Muscle of leg (tissue), 11 donors: ENCODE results near the gene FAM25C. TPM values are rescaled to one million over a fixed set of nuclear protein-coding genes. Genes with fewer than 3 reads are reported as not detected.
"Not testable (repeated sequence)": the region's sequence is repeated elsewhere in the genome, so short reads cannot be mapped to it uniquely, and the experiment has no call there.

Source experiments
- DNase-seq: peaks from one replicate; pipeline ENCODE4 v3.0.0; 2013
- H3K27ac ChIP-seq: one replicate; pipeline ENCODE4 v1.5.1; 2013; ENCODE audit warnings: mild to moderate bottlenecking, low read length, control low read depth
- H3K27me3 ChIP-seq: one replicate; pipeline ENCODE4 v1.6.1; 2013; ENCODE audit warnings: low read length; ENCODE audit not compliant: control insufficient read depth, insufficient read depth
- H3K36me3 ChIP-seq: one replicate; pipeline ENCODE4 v1.6.1; 2013; ENCODE audit warnings: low read length; ENCODE audit not compliant: control insufficient read depth, insufficient read depth
- H3K4me1 ChIP-seq: one replicate; pipeline ENCODE4 v1.6.1; 2013; ENCODE audit warnings: low read length; ENCODE audit not compliant: control insufficient read depth, insufficient read depth
- H3K4me3 ChIP-seq: one replicate; pipeline ENCODE4 v1.5.1; 2013; ENCODE audit warnings: low read length, control low read depth
- H3K9me3 ChIP-seq: replicated peaks from 2 replicates; pipeline ENCODE4 v1.6.1; 2013; ENCODE audit warnings: low read depth, low read length; ENCODE audit not compliant: control insufficient read depth
- WGBS: methylation state at CpG from one replicate; pipeline ENCODE4 v1.1.5; 2013; ENCODE audit warnings: missing lambda C conversion rate; ENCODE audit not compliant: insufficient coverage; 5-methylcytosine and 5-hydroxymethylcytosine counted together
- polyA plus RNA-seq, 8 donors: library from polyadenylated mRNA; unstranded; fragments of 120-200 nt; gene quantifications; one replicate each; pipeline versions ENCODE4 v1.2.1 to v1.2.3, GENCODE V29; 2013; ENCODE audit warnings: inconsistent platforms in 1 of 8, low replicate concordance in 1 of 8; ENCODE audit not compliant: insufficient read length in 8 of 8, insufficient read depth in 1 of 8
- total RNA-seq: library from RNA; stranded (reverse); fragments of 120-200 nt; gene quantifications from one replicate; pipeline ENCODE4 v1.2.4, GENCODE V29; 2013

FAM25C gene
- total and polyA plus RNA-seq, 9 donors, result not detected

DNA sequence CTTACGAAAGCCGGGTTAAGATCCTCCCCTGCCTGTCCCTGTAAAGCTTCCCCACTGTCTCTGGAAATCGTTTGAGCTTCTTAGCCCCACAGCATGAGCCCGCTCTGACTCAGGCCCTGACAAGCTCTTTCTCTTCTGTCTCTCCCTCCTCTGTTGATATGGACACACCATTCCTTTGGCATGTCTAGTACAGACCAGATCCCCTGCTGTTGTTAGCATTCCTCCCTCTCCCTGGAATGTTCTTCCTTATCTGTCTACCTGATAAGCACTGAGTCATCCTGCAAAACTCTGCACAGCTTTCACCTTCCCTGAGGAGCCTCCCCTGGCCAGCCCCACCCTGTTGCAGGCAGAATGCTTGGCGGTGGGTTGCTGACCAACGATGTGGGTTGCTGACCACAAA is 11.6 kb downstream of the FAM25C start:
- H3K27me3 ChIP-seq, H3K4me3 ChIP-seq, H3K9me3 ChIP-seq, H3K4me1 ChIP-seq, DNase-seq, H3K36me3 ChIP-seq, H3K27ac ChIP-seq: not testable (repeated sequence)
- no CpG with 5 or more reads among the region's 6 CpGs for WGBS

DNA sequence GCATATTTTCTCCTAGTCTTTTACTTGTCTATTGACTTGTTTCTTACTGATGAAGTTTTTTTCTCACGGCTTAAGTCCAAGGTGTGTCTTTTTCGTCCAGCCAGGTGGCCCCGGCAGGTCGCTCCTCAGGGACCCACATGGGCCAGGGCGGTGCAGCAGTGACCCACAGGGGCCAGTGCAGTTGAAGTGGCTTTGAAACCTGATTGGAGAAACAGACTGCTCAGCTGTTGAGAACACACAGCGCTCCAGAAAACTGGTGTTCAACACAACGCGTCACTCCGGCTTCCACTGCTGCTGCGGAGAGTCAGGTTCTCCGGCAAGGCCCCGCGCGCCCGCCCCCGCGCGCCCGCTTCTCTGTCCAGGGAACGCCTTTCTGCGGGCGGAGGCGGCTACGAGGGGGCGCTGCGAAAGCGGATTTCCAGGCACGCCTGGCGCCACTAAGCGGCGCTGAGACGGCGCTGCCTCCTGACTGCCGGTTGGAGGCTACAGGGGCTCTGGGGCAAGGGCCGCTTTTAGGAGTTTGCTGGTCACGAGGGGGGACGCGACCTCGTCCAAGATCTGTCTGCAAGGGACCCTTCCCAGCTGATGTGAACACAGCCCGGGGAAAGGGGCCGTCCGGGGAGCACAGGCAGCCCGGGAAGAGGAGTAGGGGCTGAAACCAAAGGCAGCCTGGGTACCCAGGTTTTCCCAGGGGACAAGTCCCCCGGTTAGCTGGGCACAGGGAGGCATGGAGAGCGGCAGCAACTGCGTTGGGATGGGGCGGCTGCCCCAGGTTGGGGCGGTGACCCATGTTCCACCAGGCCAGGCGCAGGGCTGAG is 13.0 kb downstream of the FAM25C start:
- no CpG with 5 or more reads among the region's 49 CpGs for WGBS

GRCh38 chr10:47975409-47975808 is 24.2 kb downstream of the FAM25C start:
- no CpG with 5 or more reads among the region's 3 CpGs for WGBS
- not testable (repeated sequence) for H3K36me3 ChIP-seq, H3K27me3 ChIP-seq, DNase-seq, H3K4me1 ChIP-seq, H3K9me3 ChIP-seq, H3K27ac ChIP-seq, H3K4me3 ChIP-seq

More for the DNA sequence above, 13.0 kb downstream of the FAM25C start:
- not testable (repeated sequence) for H3K36me3 ChIP-seq, H3K9me3 ChIP-seq, H3K27me3 ChIP-seq, DNase-seq, H3K27ac ChIP-seq, H3K4me1 ChIP-seq, H3K4me3 ChIP-seq

GRCh38 chr10:47973131-47973530 is 26.5 kb downstream of the FAM25C start:
- H3K9me3 ChIP-seq, H3K27me3 ChIP-seq, H3K4me1 ChIP-seq, H3K27ac ChIP-seq, H3K4me3 ChIP-seq, H3K36me3 ChIP-seq, DNase-seq: not testable (repeated sequence)

DNA sequence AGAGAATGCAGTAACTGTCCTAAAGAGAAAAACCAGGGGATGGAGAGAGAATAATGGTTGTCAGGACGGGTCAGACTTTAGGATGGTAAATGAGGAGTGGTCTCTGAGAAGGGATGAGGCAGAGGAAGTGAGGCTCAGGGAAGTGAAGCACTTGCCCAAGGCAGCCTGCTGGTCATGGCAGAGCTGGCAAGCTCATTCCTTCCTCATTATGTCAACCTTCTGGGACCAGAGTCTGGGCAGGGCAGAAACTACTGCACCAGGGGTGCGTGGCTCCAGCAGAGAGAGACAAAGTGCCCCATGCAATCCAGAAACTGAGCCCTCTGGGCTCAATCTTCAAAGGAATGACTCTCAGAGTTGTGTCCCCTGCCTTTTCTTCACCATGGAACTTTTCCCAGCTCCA is 27.5 kb downstream of the FAM25C start:
- not testable (repeated sequence) for H3K36me3 ChIP-seq, H3K4me3 ChIP-seq, H3K9me3 ChIP-seq, H3K27ac ChIP-seq, DNase-seq, H3K27me3 ChIP-seq, H3K4me1 ChIP-seq
- WGBS, result no CpG with 5 or more reads among the region's 2 CpGs

DNA sequence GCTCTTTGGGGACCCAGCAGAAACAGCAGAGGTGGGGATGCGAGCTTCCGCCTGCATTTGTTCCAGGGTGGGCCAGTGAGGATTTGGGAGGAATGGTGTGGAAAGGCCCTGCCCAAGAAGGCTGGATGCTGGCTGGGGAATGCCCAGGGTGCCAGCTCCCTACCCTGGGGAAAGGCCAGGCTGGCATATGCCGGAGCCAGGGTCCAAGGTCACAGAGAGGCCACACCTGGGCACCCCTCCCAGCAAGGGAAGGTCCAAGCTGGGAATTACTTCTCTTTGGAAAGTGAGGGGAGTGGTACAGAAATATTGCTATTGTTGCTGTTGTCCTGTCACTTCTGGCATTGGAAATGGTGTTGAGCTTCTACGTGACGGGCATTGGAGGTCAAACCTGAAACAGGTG is 28.0 kb downstream of the FAM25C start:
- not testable (repeated sequence) for H3K4me1 ChIP-seq, H3K4me3 ChIP-seq, H3K27ac ChIP-seq, H3K36me3 ChIP-seq, H3K9me3 ChIP-seq, H3K27me3 ChIP-seq, DNase-seq
- WGBS, result no CpG with 5 or more reads among the region's 5 CpGs

- DNase-seq, H3K9me3 ChIP-seq, H3K36me3 ChIP-seq, H3K4me3 ChIP-seq, H3K4me1 ChIP-seq, H3K27me3 ChIP-seq, H3K27ac ChIP-seq: not testable (repeated sequence)
- WGBS, result no CpG with 5 or more reads among the region's 3 CpGs
Measured at GRCh38 chr10:47970047-47970446, 29.5 kb downstream of the FAM25C start.

DNA sequence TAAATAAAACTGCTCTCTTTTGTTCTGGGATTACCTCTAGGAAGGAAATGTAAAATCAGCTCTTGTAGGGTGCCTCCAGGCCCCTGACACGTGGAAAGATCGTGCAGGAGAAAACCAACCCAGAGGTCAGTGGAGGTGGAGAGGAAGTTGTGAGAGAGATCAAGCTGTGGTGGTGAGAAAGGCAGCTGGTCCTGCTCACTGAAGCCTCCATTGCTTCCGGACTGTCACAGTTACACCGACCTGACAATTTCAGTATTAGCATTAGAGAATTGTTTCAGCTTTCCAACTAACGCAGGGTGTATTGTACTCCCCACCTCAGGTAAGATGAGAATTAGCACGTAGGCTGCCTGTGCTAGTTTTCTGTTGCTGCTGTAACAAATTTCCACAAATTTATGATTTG is 30.6 kb downstream of the FAM25C start:
- DNase-seq, H3K36me3 ChIP-seq, H3K4me1 ChIP-seq, H3K9me3 ChIP-seq, H3K27ac ChIP-seq, H3K4me3 ChIP-seq, H3K27me3 ChIP-seq: not testable (repeated sequence)
- WGBS, result no CpG with 5 or more reads among the region's 6 CpGs

DNA sequence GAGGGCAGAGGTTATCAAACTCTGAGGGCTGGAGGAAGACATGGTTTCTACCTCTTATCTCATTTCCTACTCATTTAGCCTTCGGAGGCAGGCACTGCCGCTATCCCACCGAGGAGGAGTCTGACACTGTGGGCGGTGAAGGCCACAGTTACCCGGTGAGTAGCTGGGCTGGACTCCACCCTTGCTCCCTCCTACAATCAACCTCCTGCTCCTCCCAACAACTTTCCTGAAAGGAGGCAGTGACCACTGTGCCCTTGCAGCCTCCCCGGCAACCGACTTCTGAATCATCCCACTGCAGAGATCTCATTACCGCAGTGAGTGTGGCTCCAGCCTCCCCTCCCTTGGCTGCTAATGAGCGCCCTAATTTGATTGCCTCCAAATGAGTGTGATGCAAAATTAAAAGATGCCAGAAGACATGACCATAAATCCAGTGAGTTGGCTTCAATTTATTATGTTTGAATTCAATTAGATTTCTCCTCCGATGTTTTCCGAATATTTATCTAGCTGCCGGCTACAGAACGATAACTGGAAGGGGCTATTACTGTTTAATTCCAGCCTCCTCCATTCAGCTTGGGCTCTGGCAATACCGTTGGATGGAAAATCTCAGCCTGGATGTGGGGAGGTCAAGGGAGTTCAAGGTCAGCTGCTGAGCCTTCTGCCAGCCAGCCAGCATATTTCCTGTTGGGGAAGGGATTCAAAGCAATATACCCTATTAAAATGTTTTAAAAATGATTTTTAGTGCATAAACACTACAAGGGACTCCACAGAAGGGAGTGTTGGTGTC is 35.1 kb downstream of the FAM25C start:
- WGBS, result no CpG with 5 or more reads among the region's 14 CpGs
- H3K27ac ChIP-seq, H3K9me3 ChIP-seq, H3K4me3 ChIP-seq, H3K36me3 ChIP-seq, DNase-seq, H3K27me3 ChIP-seq, H3K4me1 ChIP-seq: not testable (repeated sequence)

- no CpG with 5 or more reads among the region's 5 CpGs for WGBS
- not testable (repeated sequence) for DNase-seq, H3K4me3 ChIP-seq, H3K27ac ChIP-seq, H3K36me3 ChIP-seq, H3K4me1 ChIP-seq, H3K9me3 ChIP-seq, H3K27me3 ChIP-seq
Measured at GRCh38 chr10:47962785-47963184, 36.8 kb downstream of the FAM25C start.
